H9 (cell line): ENCODE data around the gene HIVEP1. TPM values are rescaled to one million over a fixed set of nuclear protein-coding genes. Genes with fewer than 3 reads are reported as not detected.

Experiments
- DNase-seq: peaks from one replicate; pipeline ENCODE4 v3.0.0-alpha.2; 2017
- H2AFZ ChIP-seq: one replicate; pipeline ENCODE4 v1.6.1; 2013; ENCODE audit warnings: mild to moderate bottlenecking, low read length, control low read depth, moderate library complexity
- H2AK5ac ChIP-seq: 2 replicates; pipeline ENCODE4 v1.6.1; 2013; ENCODE audit warnings: low read length, control low read depth, mixed read lengths; ENCODE audit not compliant: insufficient read length
- H2BK120ac ChIP-seq: one replicate; pipeline ENCODE4 v1.6.1; 2013; ENCODE audit warnings: low read depth, mild to moderate bottlenecking, low read length, control low read depth, inconsistent platforms; ENCODE audit not compliant: poor library complexity, severe bottlenecking
- H2BK12ac ChIP-seq: 2 replicates; pipeline ENCODE4 v1.6.1; 2013; ENCODE audit warnings: low read length, control low read depth, mixed read lengths, low read depth; ENCODE audit not compliant: insufficient read length
- H2BK15ac ChIP-seq: 2 replicates; pipeline ENCODE4 v1.6.1; 2013; ENCODE audit warnings: low read depth, low read length, control low read depth
- H2BK20ac ChIP-seq: one replicate; pipeline ENCODE4 v1.6.1; 2013; ENCODE audit warnings: low read depth, mild to moderate bottlenecking, low read length, control low read depth, inconsistent platforms; ENCODE audit not compliant: poor library complexity, severe bottlenecking
- H2BK5ac ChIP-seq: 2 replicates; pipeline ENCODE4 v1.6.1; 2013; ENCODE audit warnings: low read length, control low read depth, mixed read lengths; ENCODE audit not compliant: insufficient read length
- H3K14ac ChIP-seq: 2 replicates; pipeline ENCODE4 v1.6.1; 2013; ENCODE audit warnings: low read length, control low read depth; ENCODE audit not compliant: insufficient read depth
- H3K18ac ChIP-seq: 2 replicates; pipeline ENCODE4 v1.6.1; 2013; ENCODE audit warnings: low read depth, mild to moderate bottlenecking, mixed read lengths, low read length, control low read depth; ENCODE audit not compliant: insufficient read length
- H3K23ac ChIP-seq: 2 replicates; pipeline ENCODE4 v1.6.1; 2013; ENCODE audit warnings: low read length, control low read depth, mixed read lengths, low read depth; ENCODE audit not compliant: insufficient read length
- H3K23me2 ChIP-seq: 2 replicates; pipeline ENCODE4 v1.6.1; 2013; ENCODE audit warnings: low read depth, mild to moderate bottlenecking, mixed read lengths, low read length, control low read depth; ENCODE audit not compliant: insufficient read length, poor library complexity, severe bottlenecking
- H3K27ac ChIP-seq: 2 replicates; pipeline ENCODE4 v1.5.1; 2013; ENCODE audit warnings: low read length, control low read depth, mixed read lengths, low read depth; ENCODE audit not compliant: insufficient read length
- H3K27me3 ChIP-seq: 2 replicates; pipeline ENCODE4 v1.6.1; 2013; ENCODE audit warnings: low read length, control low read depth, inconsistent platforms; ENCODE audit not compliant: insufficient read depth
- H3K4ac ChIP-seq: 2 replicates; pipeline ENCODE4 v1.6.1; 2013; ENCODE audit warnings: low read depth, mild to moderate bottlenecking, control low read depth, inconsistent platforms, low read length, moderate library complexity
- H3K4me1 ChIP-seq: 2 replicates; pipeline ENCODE4 v1.6.1; 2013; ENCODE audit warnings: low read length, control low read depth, inconsistent platforms; ENCODE audit not compliant: insufficient read depth
- H3K4me2 ChIP-seq: 2 replicates; pipeline ENCODE4 v1.6.1; 2013; ENCODE audit warnings: low read length, control low read depth, mixed read lengths; ENCODE audit not compliant: insufficient read length, insufficient read depth
- H3K56ac ChIP-seq: 2 replicates; pipeline ENCODE4 v1.6.1; 2013; ENCODE audit warnings: low read depth, mild to moderate bottlenecking, mixed read lengths, low read length, control low read depth; ENCODE audit not compliant: insufficient read length
- H3K79me1 ChIP-seq: 2 replicates; pipeline ENCODE4 v1.6.1; 2013; ENCODE audit warnings: low read depth, mild to moderate bottlenecking, moderate library complexity, low read length, control low read depth, inconsistent platforms; ENCODE audit not compliant: insufficient read depth, poor library complexity, severe bottlenecking
- H3K79me2 ChIP-seq: 2 replicates; pipeline ENCODE4 v1.6.1; 2013; ENCODE audit warnings: low read length, control low read depth, inconsistent platforms; ENCODE audit not compliant: insufficient read depth
- H3K9ac ChIP-seq: 2 replicates; pipeline ENCODE4 v1.6.1; 2013; ENCODE audit warnings: low read length, control low read depth, mixed read lengths; ENCODE audit not compliant: insufficient read length; ENCODE audit errors: extremely low read depth
- H3K9me3 ChIP-seq: one replicate; pipeline ENCODE4 v1.6.1; 2013; ENCODE audit warnings: low read depth, low read length, inconsistent platforms; ENCODE audit not compliant: control insufficient read depth
- H3T11ph ChIP-seq: one replicate; pipeline ENCODE4 v1.6.1; 2013; ENCODE audit warnings: mild to moderate bottlenecking, low read length, control low read depth, inconsistent platforms
- H4K20me1 ChIP-seq: one replicate; pipeline ENCODE4 v1.6.1; 2013; ENCODE audit not compliant: control insufficient read depth, insufficient read length, insufficient read depth
- H4K5ac ChIP-seq: 2 replicates; pipeline ENCODE4 v1.6.1; 2013; ENCODE audit warnings: low read depth, mild to moderate bottlenecking, mixed read lengths, low read length, control low read depth; ENCODE audit not compliant: insufficient read length
- H4K8ac ChIP-seq: replicated peaks from 2 replicates; pipeline ENCODE4 v1.6.1; 2013; ENCODE audit warnings: low read length, control low read depth, mixed read lengths, low read depth; ENCODE audit not compliant: insufficient read length
- H4K91ac ChIP-seq: 2 replicates; pipeline ENCODE4 v1.6.1; 2013; ENCODE audit warnings: low read depth, mild to moderate bottlenecking, moderate library complexity, mixed read lengths, low read length, control low read depth; ENCODE audit not compliant: insufficient read length
- H3K27ac Mint-ChIP-seq, 3 experiments: 2 replicates in 2 of 3; 3 replicates in 1 of 3; pipeline ENCODE4 v1.8.0; 2020 to 2021; ENCODE audit warnings: mixed read lengths in 3 of 3, mild to moderate bottlenecking in 1 of 3, moderate library complexity in 1 of 3
- H3K27me3 Mint-ChIP-seq: 2 replicates; pipeline ENCODE4 v1.8.0; 2021; ENCODE audit warnings: low read depth, mild to moderate bottlenecking, moderate library complexity, mixed read lengths
- H3K36me3 Mint-ChIP-seq, 3 experiments: 2 replicates in 2 of 3; 3 replicates in 1 of 3; pipeline ENCODE4 v1.8.0; 2020 to 2021; ENCODE audit warnings: low read depth in 3 of 3, mixed read lengths in 3 of 3; ENCODE audit not compliant: insufficient read depth in 1 of 3
- H3K4me1 Mint-ChIP-seq, 2 experiments: 2 replicates each; pipeline ENCODE4 v1.8.0; 2020; ENCODE audit warnings: mixed read lengths in 2 of 2
- H3K4me3 Mint-ChIP-seq, 2 experiments: 2 replicates in 1 of 2; 3 replicates in 1 of 2; pipeline ENCODE4 v1.8.0; 2020 to 2021; ENCODE audit warnings: mild to moderate bottlenecking in 2 of 2, mixed read lengths in 2 of 2, moderate library complexity in 1 of 2
- H3K9me3 Mint-ChIP-seq, 2 experiments: 2 replicates in 1 of 2; 3 replicates in 1 of 2; pipeline ENCODE4 v1.8.0; 2020; ENCODE audit warnings: mild to moderate bottlenecking in 2 of 2, mixed read lengths in 2 of 2, moderate library complexity in 1 of 2
- WGBS: extraction: QIAGEN DNeasy Blood & Tissue Kit; methylation state at CpG from one replicate; pipeline ENCODE4 v1.1.7; 2013; ENCODE audit warnings: missing lambda C conversion rate, low lambda C conversion rate, mixed read lengths; ENCODE audit not compliant: insufficient read length; ENCODE audit errors: extremely low coverage; 5-methylcytosine and 5-hydroxymethylcytosine counted together
- total RNA-seq: library from RNA; stranded (reverse); gene quantifications from 2 replicates; pipeline ENCODE4 v1.2.1, GENCODE V29; 2021
- TF ChIP-seq, protein P1 (sequence below): fragments of 200-600 bp; sonication (generic); conservative IDR thresholded peaks from 3 replicates; pipeline ENCODE4 v1.8.0; 2021; ENCODE audit warnings: antibody characterized with exemption, mild to moderate bottlenecking

HIVEP1 gene
- total RNA-seq, 1 experiment from 2014 or later: 44.2 TPM

DNA sequence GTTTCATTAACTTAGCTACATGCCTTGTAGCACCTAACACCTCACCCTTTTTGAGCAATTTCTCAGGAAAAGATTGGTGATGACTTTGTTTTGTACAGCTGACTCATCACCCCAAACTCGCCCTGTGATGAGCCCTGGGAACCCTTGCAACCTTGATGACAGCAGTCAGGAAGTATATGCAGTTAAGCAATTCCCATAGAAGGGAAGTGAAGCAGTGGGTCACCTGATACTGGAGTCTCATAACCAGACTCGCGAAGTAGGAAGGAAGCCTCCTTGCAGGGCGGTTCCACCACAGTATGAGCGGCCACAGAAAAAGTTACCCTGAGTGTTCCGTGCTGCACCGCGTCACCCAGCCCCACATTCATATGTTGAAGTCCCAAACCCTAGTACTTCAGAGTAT is 196.1 kb downstream of the HIVEP1 start:
- Histone ChIP-seq H2BK20ac (no peak overlapping the region), H3K18ac (no peak overlapping the region), H3K4me2 (no peak overlapping the region), H3K56ac (no peak overlapping the region), H3K79me2 (no peaks in the 10 kb centered on the region), H3K23ac (no peak overlapping the region), H3K79me1 (no peaks in the 10 kb centered on the region), H2BK120ac (no peak overlapping the region), H4K5ac (no peak overlapping the region), H2AFZ (no peak overlapping the region), H3K23me2 (no peaks in the 10 kb centered on the region), H3K9me3 (no peaks in the 10 kb centered on the region), H4K91ac (no peak overlapping the region), H3T11ph (no peak overlapping the region), H3K14ac (no peak overlapping the region), H2BK15ac (no peak overlapping the region), H2BK12ac (no peak overlapping the region), H3K4ac (no peak overlapping the region), H3K4me1 (no peaks in the 10 kb centered on the region), H4K8ac (no peak overlapping the region), H3K27ac (no peak overlapping the region), H2BK5ac (no peak overlapping the region), H4K20me1 (no peaks in the 10 kb centered on the region), H3K27me3 (no peaks in the 10 kb centered on the region), H3K9ac (no peak overlapping the region), H2AK5ac (no peak overlapping the region)
- Mint-ChIP-seq H3K27me3 (no peaks in the 10 kb centered on the region), H3K4me1 (peaks cover 4 to 5% of the 10 kb centered on the region in 2 experiments), H3K36me3 (no peaks in the 10 kb centered on the region; a peak in 1 of 7 replicates), H3K27ac (no peak overlapping the region), H3K4me3 (no peak overlapping the region), H3K9me3 (no peaks in the 10 kb centered on the region)
- TF ChIP-seq, protein P1, sequence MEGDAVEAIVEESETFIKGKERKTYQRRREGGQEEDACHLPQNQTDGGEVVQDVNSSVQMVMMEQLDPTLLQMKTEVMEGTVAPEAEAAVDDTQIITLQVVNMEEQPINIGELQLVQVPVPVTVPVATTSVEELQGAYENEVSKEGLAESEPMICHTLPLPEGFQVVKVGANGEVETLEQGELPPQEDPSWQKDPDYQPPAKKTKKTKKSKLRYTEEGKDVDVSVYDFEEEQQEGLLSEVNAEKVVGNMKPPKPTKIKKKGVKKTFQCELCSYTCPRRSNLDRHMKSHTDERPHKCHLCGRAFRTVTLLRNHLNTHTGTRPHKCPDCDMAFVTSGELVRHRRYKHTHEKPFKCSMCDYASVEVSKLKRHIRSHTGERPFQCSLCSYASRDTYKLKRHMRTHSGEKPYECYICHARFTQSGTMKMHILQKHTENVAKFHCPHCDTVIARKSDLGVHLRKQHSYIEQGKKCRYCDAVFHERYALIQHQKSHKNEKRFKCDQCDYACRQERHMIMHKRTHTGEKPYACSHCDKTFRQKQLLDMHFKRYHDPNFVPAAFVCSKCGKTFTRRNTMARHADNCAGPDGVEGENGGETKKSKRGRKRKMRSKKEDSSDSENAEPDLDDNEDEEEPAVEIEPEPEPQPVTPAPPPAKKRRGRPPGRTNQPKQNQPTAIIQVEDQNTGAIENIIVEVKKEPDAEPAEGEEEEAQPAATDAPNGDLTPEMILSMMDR: no peak
- DNase-seq: no peak
- no CpG with 5 or more reads among the region's 8 CpGs for WGBS
